Right lobe of liver (tissue), 6 donors: Measurements from ENCODE around the gene TM9SF4. TPM values are rescaled to one million over a fixed set of nuclear protein-coding genes. Genes with fewer than 3 reads are reported as not detected.
A peak's percentile ranks its signal among the peaks of the same experiment; 100 is the strongest.

Experiments used
- ATAC-seq, 4 donors: fragments of 200-7000 bp; cut with Tn5 transposase; one replicate each; pipeline ENCODE4 v1.9.1; 2020; ENCODE audit warnings: mild to moderate bottlenecking in 4 of 4, moderate library complexity in 4 of 4
- DNase-seq, 3 donors: peaks; one replicate each; pipeline ENCODE4 v3.0.0-alpha.2; 2020
- H3K27ac ChIP-seq, 3 donors: fragments of 200-600 bp; one replicate each; pipeline ENCODE4 v1.8.0; 2022
- H3K27me3 ChIP-seq, 2 donors: fragments of 200-600 bp; one replicate each; pipeline ENCODE4 v1.8.0; 2022
- H3K36me3 ChIP-seq, 4 donors: fragments of 200-600 bp; sonication (generic) in 1 of 4; one replicate each; pipeline versions ENCODE4 v1.5.1 to v1.8.0; 2017 to 2022; ENCODE audit warnings: control low read depth in 1 of 4
- H3K4me1 ChIP-seq, 4 donors: fragments of 200-600 bp; sonication (generic) in 1 of 4; one replicate each; pipeline versions ENCODE4 v1.5.1 to v1.8.0; 2017 to 2022; ENCODE audit warnings: control low read depth in 1 of 4
- H3K4me3 ChIP-seq, 3 donors: fragments of 200-600 bp; one replicate each; pipeline ENCODE4 v1.8.0; 2022
- H3K9me3 ChIP-seq, 4 donors: fragments of 200-600 bp; sonication (generic) in 1 of 4; one replicate each; pipeline versions ENCODE4 v1.5.1 to v1.8.0; 2017 to 2022; ENCODE audit warnings: control low read depth in 1 of 4
- CTCF ChIP-seq, 4 donors: fragments of 200-600 bp in 3 of 4; fragments of 450-650 bp in 1 of 4; IDR thresholded peaks; one replicate each; pipeline versions ENCODE4 v1.5.1 to v1.8.0; 2016 to 2022; ENCODE audit warnings: antibody characterized with exemption in 4 of 4, mild to moderate bottlenecking in 2 of 4
- POLR2A ChIP-seq: fragments of 450-650 bp; IDR thresholded peaks from one replicate; pipeline ENCODE4 v1.6.1; 2017; ENCODE audit warnings: antibody characterized with exemption, mild to moderate bottlenecking
- whole genome bisulfite sequencing: methylation state at CpG from one replicate; pipeline ENCODE4 v1.1.6; 2018; ENCODE audit warnings: low coverage, low lambda C conversion rate; ENCODE audit not compliant: insufficient coverage; ENCODE audit errors: missing lambda C conversion rate; 5-methylcytosine and 5-hydroxymethylcytosine counted together
- intact Hi-C, 2 donors: fragments of 100-400 bp; cut with DNase I; formaldehyde crosslinking; loops; one replicate each; pipeline versions ENCODE4 v1.11.2 to v1.14.1; 2022
- total RNA-seq, 6 experiments: library from RNA; depleted of rRNA in 2 of 6; stranded (reverse); fragments of >200 nt in 2 of 6; fragmentation: NEBNext Ultra II Directional in 3 of 6; extraction: Animal tissue kit (Norgen Biotek cat#: 25700) in 3 of 6; gene quantifications; one replicate each; pipeline versions ENCODE4 v1.1.0 to v1.2.4, GENCODE V29; 2016 to 2023
- donor health status: DM: no; HTN: yes; CAD: no.
- donor health status: DM: no; HTN: no; CAD: no.
- donor health status: DM: no; HTN: no; CAD: no.
- donor health status: DM: no; HTN: yes; CAD: no.
- donor health status: DM: no; HTN: yes; CAD: no.

The TM9SF4 gene
- total RNA-seq, 6 experiments from 2014 or later, result 26.9 to 33.9 (median 30.5) TPM

- TF ChIP-seq POLR2A, result no peak
- no peak for TF ChIP-seq CTCF (IDR thresholded peaks at IDR 0.05)
- H3K27ac ChIP-seq, result peak overlapping the region in 2 of 3 donors; percentile 69 to 82
- H3K36me3 ChIP-seq, result peaks cover 0 to 22% (median 6%) of the 10 kb centered on the region in 4 donors
- intact Hi-C loops, result no loop called here
- H3K9me3 ChIP-seq, result no peaks in the 10 kb centered on the region
- no peak overlapping the region for H3K4me3 ChIP-seq
- H3K27me3 ChIP-seq, result no peaks in the 10 kb centered on the region
- peaks cover 0 to 66% (median 37%) of the 10 kb centered on the region in 4 donors for H3K4me1 ChIP-seq
- 77% methylated on average over 3 of the region's 8 CpGs for WGBS
- ATAC-seq, result no peak
- no peak for DNase-seq
Observed at GRCh38 chr20:32215147-32215546, 105.6 kb downstream of the TM9SF4 start.

- Histone ChIP-seq H3K36me3 (peaks cover 0 to 22% (median 7%) of the 10 kb centered on the region in 4 donors), H3K27me3 (no peaks in the 10 kb centered on the region), H3K27ac (peak overlapping the region; percentile 21 to 82 (median 69)), H3K4me1 (peaks cover 0 to 60% (median 34%) of the 10 kb centered on the region in 4 donors), H3K4me3 (no peak overlapping the region), H3K9me3 (no peaks in the 10 kb centered on the region)
- intact Hi-C loops, result no loop called here
- ATAC-seq (no peak), DNase-seq (no peak)
- WGBS, result 82% methylated on average over 3 of the region's 3 CpGs
- no peak for TF ChIP-seq CTCF (IDR thresholded peaks at IDR 0.05)
Observed at GRCh38 chr20:32215729-32216128, 106.2 kb downstream of the TM9SF4 start.

DNA sequence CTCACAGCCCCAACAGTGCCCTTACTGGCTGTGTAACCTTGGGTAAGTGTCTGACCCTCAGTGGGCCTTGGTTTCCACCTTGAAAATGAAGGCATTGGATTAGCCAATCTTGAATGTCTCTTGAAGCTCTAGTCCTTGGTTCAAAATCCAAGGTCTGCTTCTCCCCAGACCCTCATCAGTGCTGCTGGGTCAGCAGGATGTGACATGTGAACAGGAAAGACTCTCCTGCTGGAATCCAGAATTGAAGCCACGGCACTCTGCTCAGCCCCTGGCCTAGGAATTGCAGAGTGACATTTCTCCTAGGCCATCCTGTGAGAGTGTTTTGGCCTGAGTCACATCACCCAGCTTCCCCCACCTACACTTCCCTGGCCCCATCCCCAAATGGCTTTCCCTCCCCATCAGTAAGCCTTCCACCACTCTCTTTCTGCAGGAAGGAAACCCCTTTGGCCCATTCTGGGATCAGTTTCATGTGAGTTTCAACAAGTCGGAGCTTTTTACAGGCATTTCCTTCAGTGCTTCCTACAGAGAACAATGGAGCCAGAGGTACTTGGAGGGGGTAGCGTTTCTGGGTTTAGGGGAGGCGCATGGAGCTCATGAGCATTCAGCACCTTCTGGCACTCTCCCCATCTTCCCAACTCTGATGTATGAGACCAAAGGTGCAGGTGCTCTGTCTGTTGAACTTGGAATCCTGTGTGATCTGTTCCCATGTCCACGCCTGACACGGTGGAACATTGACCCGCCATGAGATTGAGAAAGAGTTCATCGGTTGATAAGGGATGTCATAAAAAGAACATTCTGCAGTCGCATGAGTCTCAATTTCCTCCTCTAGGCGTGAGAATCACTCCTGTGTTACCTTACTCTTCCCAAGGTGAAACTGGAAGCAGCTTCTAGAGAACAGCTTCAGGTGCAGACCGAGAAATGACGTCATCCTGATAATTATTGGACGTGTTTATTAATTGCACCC is 106.9 kb downstream of the TM9SF4 start:
- intact Hi-C loops, result no loop called here
- ATAC-seq (peak; percentile 75 to 89 (median 82)), DNase-seq (peak in 2 of 3 donors; percentile 73 to 89)
- Histone ChIP-seq H3K4me3 (no peak overlapping the region), H3K27ac (peak overlapping the region; percentile 50 to 82 (median 69)), H3K4me1 (peaks cover 0 to 56% (median 33%) of the 10 kb centered on the region in 4 donors), H3K27me3 (no peaks in the 10 kb centered on the region), H3K36me3 (peaks cover 0 to 26% (median 10%) of the 10 kb centered on the region in 4 donors), H3K9me3 (no peaks in the 10 kb centered on the region)
- TF ChIP-seq CTCF (IDR thresholded peaks at IDR 0.05), result no peak
- no peak for TF ChIP-seq POLR2A
- 34% methylated on average over 13 of the region's 13 CpGs for WGBS

Other genes with a start within 250 kb of the TM9SF4 start
- 1 to 10 TPM in 1 of 6 experiments, under 1 TPM in 2, not detected in 3; 0.22 to 1.1 (median 0.42) TPM for gene DUSP15, start 239.2 kb upstream of the TM9SF4 start, total RNA-seq
- gene TTLL9, start 239.1 kb upstream of the TM9SF4 start, total RNA-seq, result not detected
- 1 to 10 TPM; 4.5 to 6.6 (median 4.9) TPM for gene PDRG1, start 157.7 kb upstream of the TM9SF4 start, total RNA-seq
- not detected for gene XKR7, start 141.6 kb upstream of the TM9SF4 start, total RNA-seq
- 1 to 10 TPM in 2 of 6 experiments, under 1 TPM in 4; 0.61 to 1.7 (median 0.89) TPM for gene CCM2L, start 99.3 kb upstream of the TM9SF4 start, total RNA-seq
- gene HCK, start 57.5 kb upstream of the TM9SF4 start, total RNA-seq, result 10 to 100 TPM in 1 of 6 experiments, 1 to 10 TPM in 5; 2.9 to 17.1 (median 5.6) TPM
- 1 to 10 TPM; 1.5 to 3.1 (median 2.4) TPM for gene PLAGL2, start 98.0 kb downstream of the TM9SF4 start, total RNA-seq
- 10 to 100 TPM; 24.2 to 40.2 (median 28.7) TPM for gene POFUT1, start 98.2 kb downstream of the TM9SF4 start, total RNA-seq
- 10 to 100 TPM; 16.4 to 23.6 (median 20.7) TPM for gene KIF3B, start 167.9 kb downstream of the TM9SF4 start, total RNA-seq
- 10 to 100 TPM; 18.9 to 41.8 (median 26.0) TPM for gene ASXL1, start 248.6 kb downstream of the TM9SF4 start, total RNA-seq